Hepatocyte (in vitro differentiated cells): Measurements from ENCODE around the gene DSG3. TPM values are rescaled to one million over a fixed set of nuclear protein-coding genes. Genes with fewer than 3 reads are reported as not detected.

Experiments used
- DNase-seq: peaks from one replicate; pipeline ENCODE4 v3.0.0-alpha.2; 2016; ENCODE audit warnings: low spot score
- H2AFZ ChIP-seq: fragments of 200-600 bp; sonication (generic); 2 replicates; pipeline ENCODE4 v1.6.0; 2016; ENCODE audit warnings: antibody characterized with exemption, mild to moderate bottlenecking
- H3K27ac ChIP-seq: fragments of 200-600 bp; sonication (generic); 2 replicates; pipeline ENCODE4 v1.5.1; 2016; ENCODE audit warnings: mild to moderate bottlenecking
- H3K27me3 ChIP-seq: fragments of 200-600 bp; sonication (generic); 2 replicates; pipeline ENCODE4 v1.6.1; 2016
- H3K36me3 ChIP-seq: fragments of 200-600 bp; sonication (generic); replicated peaks from 2 replicates; pipeline ENCODE4 v1.5.1; 2016; ENCODE audit warnings: low read depth; ENCODE audit not compliant: insufficient read depth
- H3K4me1 ChIP-seq: fragments of 200-600 bp; sonication (generic); 2 replicates; pipeline ENCODE4 v1.5.1; 2016; ENCODE audit warnings: mild to moderate bottlenecking, moderate library complexity; ENCODE audit not compliant: insufficient read depth
- H3K4me2 ChIP-seq: fragments of 200-600 bp; sonication (generic); 2 replicates; pipeline ENCODE4 v1.6.0; 2016
- H3K4me3 ChIP-seq: fragments of 200-600 bp; sonication (generic); 2 replicates; pipeline ENCODE4 v1.5.1; 2016; ENCODE audit warnings: mild to moderate bottlenecking
- H3K79me2 ChIP-seq: fragments of 200-600 bp; sonication (generic); 2 replicates; pipeline ENCODE4 v1.6.0; 2017; ENCODE audit warnings: mild to moderate bottlenecking
- H3K9me2 ChIP-seq: fragments of 200-600 bp; sonication (generic); replicated peaks from 2 replicates; pipeline ENCODE4 v1.6.0; 2017; ENCODE audit warnings: mild to moderate bottlenecking; ENCODE audit not compliant: insufficient read depth
- H3K9me3 ChIP-seq: fragments of 200-600 bp; sonication (generic); 2 replicates; pipeline ENCODE4 v1.5.1; 2016; ENCODE audit warnings: low read depth, mild to moderate bottlenecking
- H4K20me1 ChIP-seq: fragments of 200-600 bp; sonication (generic); 2 replicates; pipeline ENCODE4 v1.6.0; 2016; ENCODE audit warnings: mild to moderate bottlenecking; ENCODE audit not compliant: insufficient read depth, poor library complexity, severe bottlenecking
- CTCF ChIP-seq: fragments of 200-600 bp; sonication (generic); IDR thresholded peaks from 2 replicates; pipeline ENCODE4 v1.5.1; 2016; ENCODE audit warnings: antibody characterized with exemption, mild to moderate bottlenecking; ENCODE audit not compliant: poor library complexity
- EZH2 ChIP-seq: fragments of 200-600 bp; sonication (generic); IDR thresholded peaks from 2 replicates; pipeline ENCODE4 v1.6.1; 2016; ENCODE audit warnings: antibody characterized with exemption, mild to moderate bottlenecking, borderline replicate concordance
- EZH2phosphoT487 ChIP-seq: fragments of 200-600 bp; sonication (generic); IDR thresholded peaks from one replicate; pipeline ENCODE4 v1.6.1; 2018; ENCODE audit warnings: antibody characterized with exemption, mild to moderate bottlenecking, low read depth, moderate library complexity; ENCODE audit not compliant: unreplicated experiment, severe bottlenecking
- WGBS: methylation state at CpG from one replicate; pipeline ENCODE4 v1.1.6; 2016; ENCODE audit warnings: low lambda C conversion rate; ENCODE audit errors: missing lambda C conversion rate; 5-methylcytosine and 5-hydroxymethylcytosine counted together
- polyA plus RNA-seq: library from polyadenylated mRNA; unstranded; fragments of >200 nt; fragmentation: Nextera tagmentation; extraction: Ambion mirVana; gene quantifications from 2 replicates; pipeline ENCODE4 v1.2.1, GENCODE V29; 2016
- total RNA-seq: library from RNA; depleted of rRNA; stranded (reverse); fragments of >200 nt; gene quantifications from 2 replicates; pipeline ENCODE4 v1.2.3, GENCODE V29; 2014

DSG3 gene
- total and polyA plus RNA-seq, 2 experiments from 2014 or later = 0.43 TPM; not detected in 1

GRCh38 chr18:31401156-31402025, 46.1 kb upstream of the DSG3 start:
- Histone ChIP-seq H3K4me1 (peaks cover 38% of the 10 kb centered on the region), H3K4me2 (peak overlapping the region; percentile 52), H3K9me2 (no peaks in the 10 kb centered on the region), H3K9me3 (no peaks in the 10 kb centered on the region), H4K20me1 (no peaks in the 10 kb centered on the region), H3K27ac (peak overlapping the region; percentile 75), H2AFZ (no peak overlapping the region), H3K79me2 (no peaks in the 10 kb centered on the region), H3K4me3 (no peak overlapping the region), H3K27me3 (no peaks in the 10 kb centered on the region), H3K36me3 (no peaks in the 10 kb centered on the region)
- WGBS = 45% methylated on average over 6 of the region's 6 CpGs
- no peak for TF ChIP-seq CTCF
- TF ChIP-seq EZH2 = no peak
- TF ChIP-seq EZH2phosphoT487 = no peak
- peak; percentile 36 for DNase-seq

GRCh38 chr18:31402026-31402373, 45.5 kb upstream of the DSG3 start:
- no peaks in the 10 kb centered on the region for H3K27me3 ChIP-seq
- no peaks in the 10 kb centered on the region for H3K9me3 ChIP-seq
- no peaks in the 10 kb centered on the region for H3K9me2 ChIP-seq
- H3K79me2 ChIP-seq = no peaks in the 10 kb centered on the region
- H3K27ac ChIP-seq = peak overlapping the region; percentile 51
- peaks cover 32% of the 10 kb centered on the region for H3K4me1 ChIP-seq
- no peak overlapping the region for H3K4me3 ChIP-seq
- H2AFZ ChIP-seq = no peak overlapping the region
- H4K20me1 ChIP-seq = no peaks in the 10 kb centered on the region
- no peak for DNase-seq
- peak overlapping the region; percentile 52 for H3K4me2 ChIP-seq
- TF ChIP-seq EZH2phosphoT487 (peak; percentile 57), CTCF (no peak), EZH2 (no peak)
- no peaks in the 10 kb centered on the region for H3K36me3 ChIP-seq

DNA sequence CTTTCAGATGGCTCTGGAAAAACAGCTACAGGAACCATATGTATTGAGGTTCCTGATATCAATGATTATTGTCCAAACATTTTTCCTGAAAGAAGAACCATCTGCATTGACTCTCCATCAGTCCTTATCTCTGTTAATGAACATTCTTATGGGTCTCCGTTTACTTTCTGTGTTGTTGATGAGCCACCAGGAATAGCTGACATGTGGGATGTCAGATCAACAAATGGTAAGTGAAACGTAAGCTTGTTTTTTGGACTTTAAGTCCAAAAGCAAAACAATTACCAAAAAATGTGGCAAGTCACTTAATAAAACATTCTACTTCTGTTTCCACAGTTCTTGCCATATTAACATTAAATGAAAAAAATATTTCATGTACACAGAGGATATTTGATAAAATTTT, 44.1 kb upstream of the DSG3 start:
- 57% methylated on average over 2 of the region's 2 CpGs for WGBS
- Histone ChIP-seq H3K79me2 (no peaks in the 10 kb centered on the region), H3K36me3 (no peaks in the 10 kb centered on the region), H3K4me2 (no peak overlapping the region), H4K20me1 (no peaks in the 10 kb centered on the region), H3K4me1 (peaks cover 28% of the 10 kb centered on the region), H3K9me2 (no peaks in the 10 kb centered on the region), H3K9me3 (no peaks in the 10 kb centered on the region), H3K27me3 (no peaks in the 10 kb centered on the region), H2AFZ (no peak overlapping the region), H3K27ac (no peak overlapping the region), H3K4me3 (no peak overlapping the region)
- TF ChIP-seq EZH2phosphoT487 (no peak), CTCF (no peak), EZH2 (no peak)
- DNase-seq = no peak
